ENCODE data around the gene SNRNP27. TPM values are rescaled to one million over a fixed set of nuclear protein-coding genes. Genes with fewer than 3 reads are reported as not detected.
A peak's percentile ranks its signal among the peaks of the same experiment; 100 is the strongest.

Gene SNRNP27
- total RNA-seq (2021) (72.5 and 76.3 TPM in 2 replicates), Bru-seq, nascent RNA (percentile 88 among the genes with signal in this experiment), BruChase-seq, experiment 1, labeled RNA remaining after a 2-hour chase (percentile 85 among the genes with signal in this experiment), BruChase-seq, experiment 2, labeled RNA remaining after a 6-hour chase (percentile 91 among the genes with signal in this experiment)
- long read RNA-seq, transcript SNRNP27-201 (6 exons, 1,802 nt) = major isoform, 129 of 140 reads
- long read RNA-seq, partial matches to known transcripts = 5 of 140 reads
- long read RNA-seq, other reads (novel, unspliced or antisense) = 3 of 140 reads

GRCh38 chr2:69893684-69894551 is at the start of gene SNRNP27:
Gene SNRNP27, plus strand, starts transcription at chr2:69893956. Its CDS starts 29 bp downstream, at chr2:69893985.
- peak within 1 kb of the TSS; percentile 82 for H3K27ac ChIP-seq (ENCODE audit: low read depth, low read length, poor library complexity, severe bottlenecking)
- no peaks in the 10 kb centered on the region for H3K4me1 ChIP-seq (ENCODE audit: insufficient read depth, low read length, poor library complexity, severe bottlenecking)
- no peaks in the 10 kb centered on the region for H3K27me3 ChIP-seq (replicated peaks; ENCODE audit: insufficient read depth, low read depth, low read length, poor library complexity)
- DNase-seq (ENCODE audit: low spot score) = peak; percentile 93
- POLR2A ChIA-PET (ENCODE audit: low non-redundant PET) = interaction anchor here (0.6 kb wide), 1 partner anchor 342 kb away, joined by 3 read pairs; no protein-coding TSS in a partner anchor
- H3K4me3 ChIP-seq (ENCODE audit: low read depth, low read length, poor library complexity, severe bottlenecking) = peak within 1 kb of the TSS; percentile 69
- CTCF ChIA-PET = interaction anchor here (1.8 kb wide), 1 partner anchor 169 kb away, joined by 5 read pairs; no protein-coding TSS in a partner anchor
- H3K36me3 ChIP-seq (ENCODE audit: insufficient read depth, low read length, poor library complexity, severe bottlenecking) = peaks cover 28% of the 10 kb centered on the region
- intact Hi-C loops (cut with micrococcal nuclease; ENCODE audit: unreplicated experiment) = loop anchor here (10.0 kb wide), 1 partner anchor 169 kb away; no protein-coding TSS in a partner anchor
- BruUV-seq (replicated peaks) = TSS peak; percentile 76
- no peaks in the 10 kb centered on the region for H3K9me3 ChIP-seq (ENCODE audit: low read depth, low read length, poor library complexity, severe bottlenecking)
- TF ChIP-seq CTCF (conservative IDR thresholded peaks at IDR 0.05; ENCODE audit: low read depth, low read length) = no peak
- no peak for TF ChIP-seq EZH2 (IDR thresholded peaks at IDR 0.05; ENCODE audit: borderline replicate concordance, low read depth, low read length, poor library complexity, severe bottlenecking)

- no peak overlapping the region for H3K4me3 ChIP-seq (ENCODE audit: low read depth, low read length, poor library complexity, severe bottlenecking)
- no peak overlapping the region for H3K27ac ChIP-seq (ENCODE audit: low read depth, low read length, poor library complexity, severe bottlenecking)
- no peaks in the 10 kb centered on the region for H3K4me1 ChIP-seq (ENCODE audit: insufficient read depth, low read length, poor library complexity, severe bottlenecking)
- no peak for TF ChIP-seq CTCF (conservative IDR thresholded peaks at IDR 0.05; ENCODE audit: low read depth, low read length)
- TF ChIP-seq EZH2 (IDR thresholded peaks at IDR 0.05; ENCODE audit: borderline replicate concordance, low read depth, low read length, poor library complexity, severe bottlenecking) = no peak
- DNase-seq (ENCODE audit: low spot score) = no peak
- no peaks in the 10 kb centered on the region for H3K27me3 ChIP-seq (replicated peaks; ENCODE audit: insufficient read depth, low read depth, low read length, poor library complexity)
- BruUV-seq (replicated peaks) = no TSS peak
- intact Hi-C loops (cut with micrococcal nuclease; ENCODE audit: unreplicated experiment) = no loop called here
- H3K36me3 ChIP-seq (ENCODE audit: insufficient read depth, low read length, poor library complexity, severe bottlenecking) = peaks cover 21% of the 10 kb centered on the region
- ChIA-PET CTCF (no interaction called here), POLR2A (ENCODE audit: low non-redundant PET) (no interaction called here)
- no peaks in the 10 kb centered on the region for H3K9me3 ChIP-seq (ENCODE audit: low read depth, low read length, poor library complexity, severe bottlenecking)
Measured at GRCh38 chr2:69843993-69844392, 49.8 kb upstream of the SNRNP27 start.

GRCh38 chr2:69844560-69844959 is 49.2 kb upstream of the SNRNP27 start:
- no peak for DNase-seq (ENCODE audit: low spot score)
- H3K27ac ChIP-seq (ENCODE audit: low read depth, low read length, poor library complexity, severe bottlenecking) = no peak overlapping the region
- no peaks in the 10 kb centered on the region for H3K27me3 ChIP-seq (replicated peaks; ENCODE audit: insufficient read depth, low read depth, low read length, poor library complexity)
- H3K36me3 ChIP-seq (ENCODE audit: insufficient read depth, low read length, poor library complexity, severe bottlenecking) = peaks cover 21% of the 10 kb centered on the region
- H3K9me3 ChIP-seq (ENCODE audit: low read depth, low read length, poor library complexity, severe bottlenecking) = no peaks in the 10 kb centered on the region
- no peak for TF ChIP-seq CTCF (conservative IDR thresholded peaks at IDR 0.05; ENCODE audit: low read depth, low read length)
- ChIA-PET POLR2A (ENCODE audit: low non-redundant PET) (no interaction called here), CTCF (no interaction called here)
- no peaks in the 10 kb centered on the region for H3K4me1 ChIP-seq (ENCODE audit: insufficient read depth, low read length, poor library complexity, severe bottlenecking)
- intact Hi-C loops (cut with micrococcal nuclease; ENCODE audit: unreplicated experiment) = no loop called here
- H3K4me3 ChIP-seq (ENCODE audit: low read depth, low read length, poor library complexity, severe bottlenecking) = no peak overlapping the region
- BruUV-seq (replicated peaks) = no TSS peak
